GM12873 (cell line): Measurements from ENCODE around the gene TP63.

ENCODE experiments used
- TF ChIP-seq, protein P1 (sequence below): IDR thresholded peaks from 2 replicates; pipeline ENCODE4 v1.5.1; 2012; ENCODE audit warnings: low read depth, mild to moderate bottlenecking, moderate library complexity, low read length, control low read depth; ENCODE audit not compliant: insufficient read depth; ENCODE audit errors: missing control alignments

TP63 gene

DNA sequence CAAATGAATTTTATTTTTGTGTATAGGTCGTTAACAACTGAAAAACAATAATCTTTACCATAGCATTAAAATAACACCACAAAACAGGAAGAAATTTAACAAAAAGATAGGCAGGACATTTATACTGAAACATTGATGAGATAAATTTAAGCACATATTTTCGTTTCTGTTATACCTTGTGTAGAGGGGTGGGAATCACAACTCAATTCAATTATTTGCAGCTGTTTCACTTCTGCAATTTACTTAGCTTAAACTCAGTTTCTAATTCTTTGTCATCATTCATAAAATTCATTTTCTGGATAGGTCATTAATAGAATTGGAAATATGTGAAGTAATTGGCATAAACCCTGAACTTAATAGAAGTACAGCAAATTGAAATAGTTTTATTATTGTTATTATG is 42.3 kb downstream of the TP63 start:
- TF ChIP-seq, protein P1, sequence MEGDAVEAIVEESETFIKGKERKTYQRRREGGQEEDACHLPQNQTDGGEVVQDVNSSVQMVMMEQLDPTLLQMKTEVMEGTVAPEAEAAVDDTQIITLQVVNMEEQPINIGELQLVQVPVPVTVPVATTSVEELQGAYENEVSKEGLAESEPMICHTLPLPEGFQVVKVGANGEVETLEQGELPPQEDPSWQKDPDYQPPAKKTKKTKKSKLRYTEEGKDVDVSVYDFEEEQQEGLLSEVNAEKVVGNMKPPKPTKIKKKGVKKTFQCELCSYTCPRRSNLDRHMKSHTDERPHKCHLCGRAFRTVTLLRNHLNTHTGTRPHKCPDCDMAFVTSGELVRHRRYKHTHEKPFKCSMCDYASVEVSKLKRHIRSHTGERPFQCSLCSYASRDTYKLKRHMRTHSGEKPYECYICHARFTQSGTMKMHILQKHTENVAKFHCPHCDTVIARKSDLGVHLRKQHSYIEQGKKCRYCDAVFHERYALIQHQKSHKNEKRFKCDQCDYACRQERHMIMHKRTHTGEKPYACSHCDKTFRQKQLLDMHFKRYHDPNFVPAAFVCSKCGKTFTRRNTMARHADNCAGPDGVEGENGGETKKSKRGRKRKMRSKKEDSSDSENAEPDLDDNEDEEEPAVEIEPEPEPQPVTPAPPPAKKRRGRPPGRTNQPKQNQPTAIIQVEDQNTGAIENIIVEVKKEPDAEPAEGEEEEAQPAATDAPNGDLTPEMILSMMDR: no peak

DNA sequence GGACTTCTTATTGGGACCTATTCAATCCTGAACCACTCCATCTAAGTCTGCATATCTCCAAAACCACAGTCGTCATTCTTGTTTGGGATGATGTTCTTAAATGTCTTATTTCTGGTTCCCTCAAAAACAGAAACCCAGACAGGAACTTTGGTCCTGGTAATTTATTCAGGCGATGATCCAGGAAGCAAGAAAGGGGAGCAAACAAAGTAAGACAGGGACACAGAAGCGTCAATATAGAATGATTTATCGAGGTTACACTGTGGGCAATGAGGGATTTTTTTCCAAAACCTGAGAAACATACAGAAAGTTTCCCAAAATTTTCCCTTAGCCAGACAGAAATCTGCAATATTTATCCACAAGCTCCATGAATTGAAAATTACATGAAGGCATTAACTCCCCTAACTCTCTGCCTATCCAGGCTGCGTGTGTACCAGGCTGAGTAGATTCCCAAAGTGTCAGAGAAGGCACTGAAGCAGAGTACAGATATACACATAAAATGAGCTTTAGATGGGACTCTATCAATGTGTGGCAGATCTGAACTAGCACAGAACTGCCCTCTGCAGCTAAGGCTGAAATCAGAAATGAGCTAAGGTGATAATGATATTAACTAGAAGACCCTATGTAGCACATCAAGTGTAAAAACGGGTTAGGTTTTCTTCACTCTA is 43.2 kb downstream of the TP63 start:
- TF ChIP-seq, protein P1: no peak

DNA sequence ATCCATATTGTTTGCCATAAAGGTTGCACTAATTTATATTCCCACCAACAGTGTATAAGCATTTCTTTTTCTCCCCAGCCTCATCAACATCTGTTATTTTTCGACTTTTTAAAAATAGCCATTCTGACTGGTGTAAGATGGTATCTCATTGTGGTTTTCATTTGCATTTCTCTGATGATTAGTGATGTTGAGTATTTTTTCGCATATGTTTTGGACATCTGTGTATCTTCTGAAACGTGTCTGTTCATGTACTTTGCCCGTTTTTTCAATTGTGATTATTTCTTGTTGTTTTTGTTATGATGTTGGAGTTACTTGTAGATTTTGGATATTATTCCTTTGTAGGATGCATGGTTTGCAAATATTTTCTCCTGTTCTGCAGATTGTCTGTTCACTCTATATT is 46.5 kb downstream of the TP63 start:
- TF ChIP-seq, protein P1: no peak

DNA sequence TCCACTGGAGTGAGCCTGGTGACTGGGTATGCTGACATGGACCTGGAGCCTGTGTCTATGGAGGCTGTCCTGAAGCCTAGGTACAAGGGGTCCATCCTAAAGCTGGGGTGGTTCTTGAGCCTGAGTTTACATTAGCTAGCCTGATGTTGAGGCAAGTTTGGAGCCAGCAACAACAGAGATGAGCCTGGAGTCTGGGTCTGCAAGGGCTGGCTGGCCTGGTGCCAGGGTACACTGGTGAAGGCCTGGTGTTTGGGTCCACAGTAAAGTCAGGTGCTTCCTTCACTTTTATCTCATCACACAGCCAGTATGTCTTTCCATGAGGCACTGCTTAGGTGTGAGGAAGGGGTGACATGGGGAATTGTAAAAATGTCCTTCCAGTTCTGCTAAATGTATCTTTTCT is 49.5 kb downstream of the TP63 start:
- TF ChIP-seq, protein P1: no peak

DNA sequence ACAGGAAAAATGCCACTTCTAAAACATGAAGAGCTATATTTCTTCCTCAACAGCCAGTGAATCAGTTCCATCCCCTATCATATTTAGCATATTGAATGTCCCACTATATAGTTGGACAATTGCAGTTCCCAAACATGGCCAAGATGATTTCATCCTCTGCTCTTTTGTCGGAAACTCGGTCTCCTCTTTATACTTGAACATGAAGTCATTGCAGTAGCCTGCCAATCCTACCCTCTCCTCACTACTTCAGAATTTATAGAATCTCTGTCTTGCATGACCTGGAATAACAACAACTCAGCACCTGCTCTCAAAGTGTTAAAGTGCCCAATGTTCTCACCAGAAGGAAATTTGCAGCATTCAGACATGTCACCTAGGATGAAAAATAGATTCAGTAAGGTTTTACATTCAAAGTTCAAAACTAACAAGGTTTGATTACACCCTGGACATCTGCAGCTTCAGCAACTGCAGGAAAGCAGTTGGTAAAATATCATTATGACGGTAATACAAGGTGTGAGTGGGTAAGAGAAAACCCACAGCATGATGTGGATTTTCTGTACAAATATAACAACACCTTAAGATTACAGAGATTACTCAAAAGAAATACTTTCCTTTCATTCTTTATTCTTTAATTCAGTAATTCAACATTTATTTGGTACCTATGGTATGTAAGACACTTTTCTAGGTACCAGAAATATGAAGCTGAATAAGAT is 52.5 kb downstream of the TP63 start:
- TF ChIP-seq, protein P1: no peak

DNA sequence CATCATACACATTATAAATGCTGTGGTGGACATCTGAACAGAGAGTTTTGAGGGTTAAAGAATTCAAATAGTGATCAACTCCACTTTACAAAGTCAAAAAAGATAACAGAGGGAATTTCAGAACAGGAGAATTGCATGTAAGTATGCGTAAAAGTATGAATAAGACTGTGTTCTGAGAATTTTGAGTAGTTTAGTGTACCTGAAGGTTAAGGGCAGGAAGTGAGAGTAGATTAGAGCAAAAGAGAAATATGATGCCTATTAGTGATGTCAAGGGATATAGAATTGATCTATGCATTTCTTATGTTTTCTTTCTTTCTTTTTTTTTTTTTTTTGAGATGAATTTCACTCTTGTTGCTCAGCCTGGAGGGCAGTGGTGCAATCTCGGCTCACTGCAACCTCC is 53.1 kb downstream of the TP63 start:
- TF ChIP-seq, protein P1: no peak

DNA sequence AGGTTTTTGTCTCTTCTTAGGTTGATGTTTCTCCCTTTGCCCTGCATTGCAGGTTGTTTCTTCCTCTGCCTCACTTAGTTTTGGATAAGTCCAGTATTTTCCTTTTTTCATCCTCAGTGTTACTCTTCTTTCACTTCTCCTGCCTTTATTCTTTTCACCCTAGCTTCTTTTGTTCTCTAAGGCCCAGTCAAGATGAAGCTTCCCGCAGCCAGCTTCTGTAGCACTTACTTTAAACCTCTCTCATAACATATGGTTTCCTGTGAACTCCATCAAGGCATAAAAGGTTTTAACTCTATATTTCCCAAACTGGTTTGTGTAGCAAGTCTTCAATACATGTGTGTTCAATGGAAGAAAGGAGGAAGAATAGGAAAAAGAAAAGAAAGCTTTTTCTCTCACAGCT is 54.1 kb downstream of the TP63 start:
- TF ChIP-seq, protein P1: no peak
